HCT116 (cell line): Measurements from ENCODE around the gene TBCD. TPM values are rescaled to one million over a fixed set of nuclear protein-coding genes. Genes with fewer than 3 reads are reported as not detected.

Experiments used
- ATAC-seq: fragments of 200-7000 bp; cut with Tn5 transposase; 2 replicates; pipeline ENCODE4 v1.9.1; 2020; ENCODE audit warnings: mild to moderate bottlenecking, moderate library complexity
- BruUV-seq: library from RNA; stranded (reverse); fragments of 400-500 nt; replicated peaks from 2 replicates; lab custom pipeline; 2021; lab: Mats Ljungman, UMichigan
- CTCF ChIA-PET: fragments of 300-600 bp; sonication (Branson Sonifier 250); formaldehyde crosslinking; loops from one replicate; lab custom pipeline; 2021; ENCODE audit warnings: antibody characterized with exemption; lab: Charles Lee
- POLR2A ChIA-PET: fragments of 300-600, 350-600 bp; sonication (Branson Sonifier 250); formaldehyde crosslinking; loops from one replicate; lab custom pipeline; 2021; ENCODE audit warnings: antibody characterized with exemption; lab: Charles Lee
- RAD21 ChIA-PET, 2 experiments: fragments of 300-600 bp; sonication (Branson Sonifier 250); formaldehyde crosslinking; loops; one replicate each; lab custom pipeline; 2023; ENCODE audit warnings: low total read pairs in 2 of 2; ENCODE audit not compliant: uncharacterized antibody in 2 of 2, unreplicated experiment in 2 of 2, low non-redundant PET in 1 of 2; lab: Charles Lee
- DNase-seq: peaks from one replicate; pipeline ENCODE4 v3.0.0-alpha.2; 2010; ENCODE audit warnings: low read depth, low spot score
- H2AFZ ChIP-seq: fragments of 200-600 bp; shearing (Covaris generic), sonication (generic); 2 replicates; pipeline ENCODE4 v1.6.1; 2017; ENCODE audit warnings: low read depth, mixed run types, mixed read lengths, antibody characterized with exemption, low read length; ENCODE audit not compliant: poor library complexity, severe bottlenecking
- H3K27ac ChIP-seq: 2 replicates; pipeline ENCODE4 v1.5.1; 2012; ENCODE audit warnings: low read depth, low read length
- H3K27me3 ChIP-seq: fragments of 200-600 bp; sonication (generic); 2 replicates; pipeline ENCODE4 v1.6.1; 2016; ENCODE audit warnings: mixed run types, low read length, mixed read lengths; ENCODE audit not compliant: insufficient read depth
- H3K36me3 ChIP-seq, 2 experiments: fragments of 200-500 bp in 1 of 2; fragments of 200-600 bp in 1 of 2; sonication (Bioruptor generic) in 1 of 2; sonication (generic) in 1 of 2; 2 replicates each; pipeline versions ENCODE4 v1.5.1 to v1.6.1; 2014 to 2016; ENCODE audit warnings: low read length in 2 of 2, inconsistent platforms in 1 of 2, mixed read lengths in 1 of 2, mixed run types in 1 of 2; ENCODE audit not compliant: insufficient read depth in 2 of 2, control insufficient read depth in 1 of 2
- H3K4me1 ChIP-seq, 2 experiments: fragments of 200-600 bp in 1 of 2; sonication (generic) in 1 of 2; 2 replicates each; pipeline versions ENCODE4 v1.5.1 to v1.6.1; 2012 to 2017; ENCODE audit warnings: low read length in 2 of 2, inconsistent platforms in 1 of 2, mild to moderate bottlenecking in 1 of 2, mixed read lengths in 1 of 2, mixed run types in 1 of 2, moderate library complexity in 1 of 2; ENCODE audit not compliant: insufficient read depth in 2 of 2, control insufficient read depth in 1 of 2
- H3K4me2 ChIP-seq: fragments of 200-600 bp; sonication (generic); 2 replicates; pipeline ENCODE4 v1.6.1; 2017; ENCODE audit warnings: mixed run types, low read length, mixed read lengths
- H3K4me3 ChIP-seq, 2 experiments: fragments of 200-600 bp in 1 of 2; sonication (generic) in 1 of 2; replicated peaks in 1 of 2; 2 replicates each; pipeline ENCODE4 v1.5.1; 2011 to 2016; ENCODE audit warnings: low read length in 2 of 2, control low read depth in 1 of 2, low read depth in 1 of 2, mild to moderate bottlenecking in 1 of 2, mixed read lengths in 1 of 2, mixed run types in 1 of 2
- H3K79me2 ChIP-seq: fragments of 200-600 bp; sonication (generic); 2 replicates; pipeline ENCODE4 v1.6.1; 2017; ENCODE audit warnings: mild to moderate bottlenecking, mixed run types, low read length, moderate library complexity, mixed read lengths; ENCODE audit not compliant: insufficient read depth
- H3K9ac ChIP-seq: fragments of 200-600 bp; sonication (generic); 2 replicates; pipeline ENCODE4 v1.6.1; 2016; ENCODE audit warnings: low read length, mixed read lengths
- H3K9me2 ChIP-seq: fragments of 200-600 bp; sonication (generic), shearing (Covaris generic); 2 replicates; pipeline ENCODE4 v1.6.1; 2017; ENCODE audit warnings: mixed run types, mild to moderate bottlenecking, moderate library complexity; ENCODE audit not compliant: insufficient read depth
- H3K9me3 ChIP-seq, 2 experiments: fragments of 200-500 bp in 1 of 2; fragments of 200-600 bp in 1 of 2; sonication (Bioruptor generic) in 1 of 2; sonication (generic) in 1 of 2; 2 replicates each; pipeline ENCODE4 v1.6.1; 2014 to 2017; ENCODE audit warnings: low read length in 2 of 2, mixed read lengths in 2 of 2, inconsistent platforms in 1 of 2, low read depth in 1 of 2, mild to moderate bottlenecking in 1 of 2, mixed run types in 1 of 2, moderate library complexity in 1 of 2; ENCODE audit not compliant: control insufficient read depth in 1 of 2, insufficient read depth in 1 of 2
- H4K20me1 ChIP-seq: fragments of 200-600 bp; sonication (generic), shearing (Covaris generic); 2 replicates; pipeline ENCODE4 v1.6.1; 2017; ENCODE audit warnings: mixed run types, mild to moderate bottlenecking, moderate library complexity; ENCODE audit not compliant: insufficient read depth
- ATF3 ChIP-seq: IDR thresholded peaks from 2 replicates; pipeline ENCODE4 v1.6.1; 2012
- RAD21 ChIP-seq: IDR thresholded peaks from 2 replicates; pipeline ENCODE4 v1.6.1; 2012; ENCODE audit warnings: low read depth, mild to moderate bottlenecking
- REST ChIP-seq: IDR thresholded peaks from 2 replicates; pipeline ENCODE4 v1.6.1; 2012; ENCODE audit warnings: low read depth
- SP1 ChIP-seq: IDR thresholded peaks from 2 replicates; pipeline ENCODE4 v1.6.1; 2012; ENCODE audit warnings: low read depth
- ZFX ChIP-seq: fragments of 450-650 bp; IDR thresholded peaks from 2 replicates; pipeline ENCODE4 v1.6.1; 2017
- intact Hi-C: fragments of 100-400 bp; cut with micrococcal nuclease; formaldehyde crosslinking; loops from 2 replicates; pipeline ENCODE4 v1.10.0; 2022
- total RNA-seq: library from RNA; stranded (reverse); gene quantifications from one replicate; pipeline ENCODE4 v1.2.1, GENCODE V29; 2021; ENCODE audit not compliant: unreplicated experiment

TBCD gene
- total RNA-seq, 1 experiment from 2014 or later = 152 TPM

GRCh38 chr17:82937411-82938371, 185.8 kb downstream of the TBCD start:
- Histone ChIP-seq H2AFZ (no peak overlapping the region), H4K20me1 (no peaks in the 10 kb centered on the region), H3K4me2 (no peak overlapping the region), H3K9ac (no peak overlapping the region), H3K27ac (no peak overlapping the region), H3K9me2 (no peaks in the 10 kb centered on the region), H3K9me3 (no peaks in the 10 kb centered on the region), H3K4me3 (no peak overlapping the region), H3K4me1 (no peaks in the 10 kb centered on the region), H3K36me3 (peaks cover 6 to 32% of the 10 kb centered on the region in 2 experiments; a peak in 3 of 4 replicates), H3K79me2 (no peaks in the 10 kb centered on the region), H3K27me3 (no peaks in the 10 kb centered on the region)
- ATAC-seq (no peak), DNase-seq (no peak)
- RAD21 ChIA-PET = no interaction called here
- POLR2A ChIA-PET = no interaction called here
- BruUV-seq = no TSS peak
- TF ChIP-seq REST (no peak), RAD21 (no peak), SP1 (no peak), ZFX (no peak), ATF3 (no peak)
- CTCF ChIA-PET = no interaction called here
- intact Hi-C loops = no loop called here
